A549 (cell line): ENCODE measurements around the gene TECTB. TPM values are rescaled to one million over a fixed set of nuclear protein-coding genes. Genes with fewer than 3 reads are reported as not detected.

Source experiments
- ATAC-seq, 2 experiments: fragments of 200-7000 bp in 1 of 2; fragments of >200 bp in 1 of 2; cut with Nextera tagmentation in 1 of 2; cut with Tn5 transposase in 1 of 2; 3 replicates each; pipeline versions ENCODE4 v1.8.0 to v1.9.1; 2018 to 2020; ENCODE audit warnings: mild to moderate bottlenecking in 1 of 2, moderate library complexity in 1 of 2
- CTCF ChIA-PET: fragments of 300-600 bp; sonication (Branson Sonifier 250); formaldehyde crosslinking; extraction: SDS; loops from one replicate; lab custom pipeline; 2021; ENCODE audit warnings: antibody characterized with exemption, inconsistent platforms; lab: Yijun Ruan, JAX
- POLR2A ChIA-PET: fragments of 350-600 bp; formaldehyde crosslinking; extraction: SDS; loops from one replicate; lab custom pipeline; 2021; ENCODE audit warnings: antibody characterized with exemption, inconsistent platforms; lab: Yijun Ruan, JAX
- DNase-seq, 2 experiments: peaks; one replicate each; pipeline versions ENCODE4 v3.0.0 to v3.0.0-alpha.2; 2011 to 2016; ENCODE audit warnings: low read depth in 1 of 2, low spot score in 1 of 2
- FAIRE-seq: peaks from 2 replicates; lab custom pipeline; 2011; peaks lifted over from hg19 to GRCh38; lab: Jason Lieb, UNC
- H3K27ac ChIP-seq, 2 experiments: fragments of >200 bp; sonication (Bioruptor Twin); formaldehyde crosslinking; 3 replicates each; pipeline ENCODE4 v1.5.1; 2016 to 2017
- H3K4me1 ChIP-seq: fragments of >200 bp; sonication (Bioruptor Twin); formaldehyde crosslinking; 3 replicates; pipeline ENCODE4 v1.6.1; 2016
- H3K4me2 ChIP-seq: fragments of >200 bp; sonication (Bioruptor Twin); formaldehyde crosslinking; 3 replicates; pipeline ENCODE4 v1.6.1; 2016
- H3K4me3 ChIP-seq: fragments of >200 bp; sonication (Bioruptor Twin); formaldehyde crosslinking; 3 replicates; pipeline ENCODE4 v1.5.1; 2016
- H3K9me3 ChIP-seq: fragments of >200 bp; sonication (Bioruptor Twin); formaldehyde crosslinking; 3 replicates; pipeline ENCODE4 v1.6.1; 2016
- CHD4 ChIP-seq: fragments of 200-600 bp; sonication (generic); IDR thresholded peaks from 2 replicates; pipeline ENCODE4 v1.6.1; 2016; ENCODE audit warnings: antibody characterized with exemption, mild to moderate bottlenecking, borderline replicate concordance
- EHMT2 ChIP-seq: fragments of 200-600 bp; sonication (generic); IDR thresholded peaks from 2 replicates; pipeline ENCODE4 v1.6.1; 2016; ENCODE audit warnings: antibody characterized with exemption, low read depth, mild to moderate bottlenecking, moderate library complexity
- EP300 ChIP-seq, 2 experiments: fragments of >200 bp; sonication (Bioruptor Twin); formaldehyde crosslinking; IDR thresholded peaks; 2 replicates in 1 of 2; 3 replicates in 1 of 2; pipeline ENCODE4 v1.6.1; 2016 to 2017
- ESRRA ChIP-seq: fragments of 150-350 bp; IDR thresholded peaks from 2 replicates; pipeline ENCODE4 v1.6.1; 2014; ENCODE audit warnings: mild to moderate bottlenecking, low read length, borderline replicate concordance
- FOXS1 ChIP-seq: fragments of 250-450 bp; sonication (Bioruptor Pico); IDR thresholded peaks from 2 replicates; pipeline ENCODE4 v1.5.0; 2020; ENCODE audit warnings: mild to moderate bottlenecking, moderate library complexity
- HDAC2 ChIP-seq: fragments of 200-600 bp; sonication (generic); IDR thresholded peaks from 2 replicates; pipeline ENCODE4 v1.6.1; 2016
- HOXB5 ChIP-seq: fragments of 250-450 bp; sonication (Bioruptor Pico); IDR thresholded peaks from 2 replicates; pipeline ENCODE4 v1.5.0; 2020; ENCODE audit warnings: mild to moderate bottlenecking, moderate library complexity
- KDM5A ChIP-seq: fragments of 200-600 bp; sonication (generic); IDR thresholded peaks from 2 replicates; pipeline ENCODE4 v1.6.1; 2016; ENCODE audit warnings: antibody characterized with exemption, mild to moderate bottlenecking
- MAZ ChIP-seq: fragments of 150-350 bp; IDR thresholded peaks from 2 replicates; pipeline ENCODE4 v1.6.1; 2014; ENCODE audit warnings: antibody characterized with exemption, low read depth, low read length, borderline replicate concordance
- NFE2L2 ChIP-seq: fragments of 150-350 bp; conservative IDR thresholded peaks from 2 replicates; pipeline ENCODE4 v1.6.1; 2014; ENCODE audit warnings: low read length
- PHF8 ChIP-seq: fragments of 200-600 bp; sonication (generic); IDR thresholded peaks from 2 replicates; pipeline ENCODE4 v1.6.1; 2016; ENCODE audit warnings: low read depth, mild to moderate bottlenecking, antibody characterized with exemption, moderate library complexity, borderline replicate concordance
- RCOR1 ChIP-seq: fragments of 150-350 bp; IDR thresholded peaks from 2 replicates; pipeline ENCODE4 v1.6.1; 2014; ENCODE audit warnings: antibody characterized with exemption, low read length, low read depth
- RNF2 ChIP-seq: fragments of 200-600 bp; sonication (generic); IDR thresholded peaks from 2 replicates; pipeline ENCODE4 v1.6.1; 2016; ENCODE audit warnings: low read depth, mild to moderate bottlenecking, antibody characterized with exemption, moderate library complexity, borderline replicate concordance
- SMC3 ChIP-seq: fragments of >200 bp; sonication (Bioruptor Twin); formaldehyde crosslinking; IDR thresholded peaks from 3 replicates; pipeline ENCODE4 v1.6.1; 2018; ENCODE audit warnings: inconsistent platforms
- TFCP2L1 ChIP-seq: fragments of 250-450 bp; sonication (Bioruptor Pico); IDR thresholded peaks from 2 replicates; pipeline ENCODE4 v1.5.0; 2021; ENCODE audit warnings: mild to moderate bottlenecking
- ZC3H11A ChIP-seq: fragments of 450-650 bp; IDR thresholded peaks from 2 replicates; pipeline ENCODE4 v1.6.1; 2014; ENCODE audit warnings: antibody characterized with exemption, mild to moderate bottlenecking
- ZFP36 ChIP-seq: fragments of 450-650 bp; IDR thresholded peaks from 2 replicates; pipeline ENCODE4 v1.6.1; 2014; ENCODE audit warnings: borderline replicate concordance; ENCODE audit not compliant: partially characterized antibody
- ZNF302 ChIP-seq: fragments of 250-450 bp; sonication (Bioruptor Pico); IDR thresholded peaks from 2 replicates; pipeline ENCODE4 v1.9.0; 2021; ENCODE audit warnings: inconsistent platforms, mild to moderate bottlenecking, moderate library complexity
- WGBS: methylation state at CpG from one replicate; pipeline ENCODE4 v1.1.6; 2017; ENCODE audit errors: missing lambda C conversion rate; 5-methylcytosine and 5-hydroxymethylcytosine counted together
- polyA plus RNA-seq, 4 experiments: library from polyadenylated mRNA; depleted of rRNA in 3 of 4; stranded (reverse); fragments of >200 nt; fragmentation: RNase III in 1 of 4; extraction: RNeasy Plus Mini Kit Qiagen cat#74134 plus additional on column Dnase treatment in 1 of 4; gene quantifications; 2 replicates in 3 of 4; 3 replicates in 1 of 4; pipeline ENCODE4 v1.2.3, GENCODE V29; 2011 to 2017
- TF ChIP-seq, protein P1 (sequence below): fragments of >200 bp; sonication (Bioruptor Twin); formaldehyde crosslinking; IDR thresholded peaks from 3 replicates; pipeline ENCODE4 v1.5.1; 2016
- TF ChIP-seq, protein P2 (sequence below): fragments of 250-450 bp; sonication (Bioruptor Pico); IDR thresholded peaks from 2 replicates; pipeline ENCODE4 v1.5.0; 2021; ENCODE audit warnings: mild to moderate bottlenecking, moderate library complexity, borderline replicate concordance
- TF ChIP-seq, protein P3 (sequence below): fragments of 250-450 bp; sonication (Bioruptor Pico); IDR thresholded peaks from 2 replicates; pipeline ENCODE4 v1.5.0; 2020; ENCODE audit warnings: low read depth, mild to moderate bottlenecking, moderate library complexity
- TF ChIP-seq, protein P4 (sequence below): fragments of >200 bp; sonication (Bioruptor Twin); formaldehyde crosslinking; IDR thresholded peaks from 3 replicates; pipeline ENCODE4 v1.6.1; 2016
- TF ChIP-seq, protein P5 (sequence below): fragments of >200 bp; sonication (Bioruptor Twin); formaldehyde crosslinking; IDR thresholded peaks from 2 replicates; pipeline ENCODE4 v1.6.1; 2016

Gene TECTB
- polyA plus RNA-seq, 2 of the 4 experiments (the other 2 are of a cell fraction), result not detected

DNA sequence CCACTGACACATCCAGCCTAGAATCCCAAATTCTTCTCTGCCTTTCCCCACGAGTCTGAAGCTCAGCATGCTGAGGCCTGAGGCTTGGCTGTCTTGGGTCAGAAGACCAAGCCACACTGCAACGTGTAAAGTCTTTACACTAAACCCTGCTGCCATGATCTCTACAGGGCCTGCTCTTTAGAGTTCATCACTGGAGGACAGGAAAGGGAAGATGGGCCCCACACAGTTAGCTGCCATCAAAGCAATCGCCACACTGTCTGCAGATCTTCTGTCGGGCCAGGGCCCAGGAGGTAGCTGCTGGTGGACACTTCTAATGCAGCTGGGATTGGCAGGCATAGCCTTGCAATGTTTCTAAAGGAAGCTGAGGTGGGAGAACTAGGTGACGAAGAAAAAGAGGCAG lies 8.4 kb upstream of the TECTB start:
- ATAC-seq, result peak in 1 of 2 experiments; percentile 19; a peak in 1 of 6 replicates
- DNase-seq, result no peak
- Histone ChIP-seq H3K4me2 (no peak overlapping the region), H3K27ac (no peak overlapping the region), H3K4me1 (no peaks in the 10 kb centered on the region), H3K9me3 (no peaks in the 10 kb centered on the region), H3K4me3 (no peak overlapping the region)
- CTCF ChIA-PET, result interaction anchor here (1.1 kb wide), 1 partner anchor 44 kb away, joined by 3 read pairs; no protein-coding TSS in a partner anchor
- TF ChIP-seq ZNF302 (CRISPR knock-in tag) (no peak), FOXS1 (CRISPR knock-in tag) (no peak), NFE2L2 (no peak), EHMT2 (no peak), HDAC2 (no peak), ZFP36 (no peak), RCOR1 (no peak)
- TF ChIP-seq, protein P1, sequence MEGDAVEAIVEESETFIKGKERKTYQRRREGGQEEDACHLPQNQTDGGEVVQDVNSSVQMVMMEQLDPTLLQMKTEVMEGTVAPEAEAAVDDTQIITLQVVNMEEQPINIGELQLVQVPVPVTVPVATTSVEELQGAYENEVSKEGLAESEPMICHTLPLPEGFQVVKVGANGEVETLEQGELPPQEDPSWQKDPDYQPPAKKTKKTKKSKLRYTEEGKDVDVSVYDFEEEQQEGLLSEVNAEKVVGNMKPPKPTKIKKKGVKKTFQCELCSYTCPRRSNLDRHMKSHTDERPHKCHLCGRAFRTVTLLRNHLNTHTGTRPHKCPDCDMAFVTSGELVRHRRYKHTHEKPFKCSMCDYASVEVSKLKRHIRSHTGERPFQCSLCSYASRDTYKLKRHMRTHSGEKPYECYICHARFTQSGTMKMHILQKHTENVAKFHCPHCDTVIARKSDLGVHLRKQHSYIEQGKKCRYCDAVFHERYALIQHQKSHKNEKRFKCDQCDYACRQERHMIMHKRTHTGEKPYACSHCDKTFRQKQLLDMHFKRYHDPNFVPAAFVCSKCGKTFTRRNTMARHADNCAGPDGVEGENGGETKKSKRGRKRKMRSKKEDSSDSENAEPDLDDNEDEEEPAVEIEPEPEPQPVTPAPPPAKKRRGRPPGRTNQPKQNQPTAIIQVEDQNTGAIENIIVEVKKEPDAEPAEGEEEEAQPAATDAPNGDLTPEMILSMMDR, result no peak
- no peak for FAIRE-seq
- POLR2A ChIA-PET, result no interaction called here
- WGBS, result 31% methylated on average over 5 of the region's 5 CpGs

DNA sequence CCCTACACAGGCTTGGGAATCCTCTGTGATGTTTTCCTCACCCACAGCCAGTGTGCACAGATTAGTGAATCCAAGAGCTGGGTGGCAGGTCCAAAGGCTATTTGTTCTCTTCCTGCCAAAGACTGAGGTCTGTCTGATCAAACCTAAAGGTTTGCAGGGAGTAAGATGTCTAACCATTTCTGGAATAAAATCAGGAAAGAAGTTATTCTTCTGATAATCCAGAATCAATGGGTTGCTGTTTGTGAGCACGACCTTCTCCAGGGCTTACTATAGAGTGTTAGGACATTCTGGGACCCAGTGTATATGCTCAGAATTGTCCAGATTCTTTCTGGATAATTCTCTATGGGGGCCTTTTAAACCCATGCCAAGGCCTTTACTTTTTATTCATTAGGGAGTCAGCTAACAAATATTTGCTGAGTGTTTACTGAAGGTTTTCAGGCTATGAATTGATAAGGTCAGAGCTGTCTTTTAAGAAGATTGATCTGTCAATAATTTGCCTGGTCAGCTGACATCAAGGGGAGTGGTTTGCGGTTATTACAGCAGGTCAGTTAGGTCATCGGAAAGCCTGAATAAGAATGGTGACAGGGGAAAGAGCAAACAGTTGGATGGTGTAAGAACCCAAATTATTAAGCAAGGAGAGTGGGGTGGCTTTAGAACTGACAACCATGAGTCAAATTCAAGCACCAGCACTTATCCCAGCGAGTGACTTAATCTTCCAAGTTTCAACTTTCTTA lies 7.5 kb upstream of the TECTB start:
- ChIA-PET POLR2A (no interaction called here), CTCF (no interaction called here)
- FAIRE-seq (no peak), ATAC-seq (no peak), DNase-seq (no peak)
- WGBS, result 34% methylated on average over 4 of the region's 4 CpGs
- H3K4me2 ChIP-seq, result no peak overlapping the region
- TF ChIP-seq, protein P2, sequence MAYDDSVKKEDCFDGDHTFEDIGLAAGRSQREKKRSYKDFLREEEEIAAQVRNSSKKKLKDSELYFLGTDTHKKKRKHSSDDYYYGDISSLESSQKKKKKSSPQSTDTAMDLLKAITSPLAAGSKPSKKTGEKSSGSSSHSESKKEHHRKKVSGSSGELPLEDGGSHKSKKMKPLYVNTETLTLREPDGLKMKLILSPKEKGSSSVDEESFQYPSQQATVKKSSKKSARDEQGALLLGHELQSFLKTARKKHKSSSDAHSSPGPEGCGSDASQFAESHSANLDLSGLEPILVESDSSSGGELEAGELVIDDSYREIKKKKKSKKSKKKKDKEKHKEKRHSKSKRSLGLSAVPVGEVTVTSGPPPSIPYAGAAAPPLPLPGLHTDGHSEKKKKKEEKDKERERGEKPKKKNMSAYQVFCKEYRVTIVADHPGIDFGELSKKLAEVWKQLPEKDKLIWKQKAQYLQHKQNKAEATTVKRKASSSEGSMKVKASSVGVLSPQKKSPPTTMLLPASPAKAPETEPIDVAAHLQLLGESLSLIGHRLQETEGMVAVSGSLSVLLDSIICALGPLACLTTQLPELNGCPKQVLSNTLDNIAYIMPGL (CRISPR knock-in tag), result no peak
- no peak for TF ChIP-seq TFCP2L1
- TF ChIP-seq RNF2, result no peak
- TF ChIP-seq CHD4, result no peak
- TF ChIP-seq PHF8, result no peak
- TF ChIP-seq ZC3H11A, result no peak
- no peak for TF ChIP-seq HOXB5 (CRISPR knock-in tag)
- TF ChIP-seq, protein P3, sequence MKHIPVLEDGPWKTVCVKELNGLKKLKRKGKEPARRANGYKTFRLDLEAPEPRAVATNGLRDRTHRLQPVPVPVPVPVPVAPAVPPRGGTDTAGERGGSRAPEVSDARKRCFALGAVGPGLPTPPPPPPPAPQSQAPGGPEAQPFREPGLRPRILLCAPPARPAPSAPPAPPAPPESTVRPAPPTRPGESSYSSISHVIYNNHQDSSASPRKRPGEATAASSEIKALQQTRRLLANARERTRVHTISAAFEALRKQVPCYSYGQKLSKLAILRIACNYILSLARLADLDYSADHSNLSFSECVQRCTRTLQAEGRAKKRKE (CRISPR knock-in tag), result no peak
- H3K4me1 ChIP-seq, result no peaks in the 10 kb centered on the region
- no peak overlapping the region for H3K27ac ChIP-seq
- no peaks in the 10 kb centered on the region for H3K9me3 ChIP-seq
- H3K4me3 ChIP-seq, result no peak overlapping the region

DNA sequence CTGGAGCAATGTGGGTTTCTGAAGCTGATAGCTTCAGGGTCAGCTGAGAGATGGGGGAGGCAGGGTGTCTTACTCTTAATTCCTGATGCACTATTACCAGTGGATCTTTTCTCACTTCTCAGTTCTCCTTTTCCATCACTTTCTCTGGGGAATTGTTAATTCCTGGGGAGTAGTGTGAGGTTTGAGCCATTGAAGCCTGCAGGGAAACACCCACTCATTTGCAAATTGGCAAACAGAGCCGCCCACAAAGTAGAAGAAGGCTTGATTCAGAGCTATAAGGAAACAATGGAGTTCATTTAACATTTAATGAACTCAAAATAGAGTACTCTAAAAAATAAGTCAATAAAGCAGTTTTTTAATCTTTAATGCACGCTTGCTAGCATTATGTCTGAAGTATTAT lies 4.3 kb upstream of the TECTB start:
- Histone ChIP-seq H3K27ac (no peak overlapping the region), H3K4me3 (no peak overlapping the region), H3K9me3 (no peaks in the 10 kb centered on the region), H3K4me1 (no peaks in the 10 kb centered on the region), H3K4me2 (no peak overlapping the region)
- ATAC-seq (no peak), FAIRE-seq (no peak), DNase-seq (no peak)
- WGBS, result 56% methylated on average over 2 of the region's 2 CpGs
- ChIA-PET CTCF (no interaction called here), POLR2A (no interaction called here)
- TF ChIP-seq, protein P1, result no peak
- TF ChIP-seq, protein P3 (CRISPR knock-in tag), result no peak
- TF ChIP-seq MAZ (no peak), HOXB5 (CRISPR knock-in tag) (no peak), ESRRA (no peak), SMC3 (no peak), RNF2 (no peak), KDM5A (no peak), EP300 (IDR thresholded peaks at IDR 0.05) (no peak)
- TF ChIP-seq, protein P4, sequence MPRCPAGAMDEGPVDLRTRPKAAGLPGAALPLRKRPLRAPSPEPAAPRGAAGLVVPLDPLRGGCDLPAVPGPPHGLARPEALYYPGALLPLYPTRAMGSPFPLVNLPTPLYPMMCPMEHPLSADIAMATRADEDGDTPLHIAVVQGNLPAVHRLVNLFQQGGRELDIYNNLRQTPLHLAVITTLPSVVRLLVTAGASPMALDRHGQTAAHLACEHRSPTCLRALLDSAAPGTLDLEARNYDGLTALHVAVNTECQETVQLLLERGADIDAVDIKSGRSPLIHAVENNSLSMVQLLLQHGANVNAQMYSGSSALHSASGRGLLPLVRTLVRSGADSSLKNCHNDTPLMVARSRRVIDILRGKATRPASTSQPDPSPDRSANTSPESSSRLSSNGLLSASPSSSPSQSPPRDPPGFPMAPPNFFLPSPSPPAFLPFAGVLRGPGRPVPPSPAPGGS, result no peak
- TF ChIP-seq, protein P5, sequence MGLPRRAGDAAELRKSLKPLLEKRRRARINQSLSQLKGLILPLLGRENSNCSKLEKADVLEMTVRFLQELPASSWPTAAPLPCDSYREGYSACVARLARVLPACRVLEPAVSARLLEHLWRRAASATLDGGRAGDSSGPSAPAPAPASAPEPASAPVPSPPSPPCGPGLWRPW, result no peak
